Measurements from ENCODE around the gene IPO9. TPM values are rescaled to one million over a fixed set of nuclear protein-coding genes. Genes with fewer than 3 reads are reported as not detected.
A peak's percentile ranks its signal among the peaks of the same experiment; 100 is the strongest.

The IPO9 gene
- total and polyA plus RNA-seq, 7 donors: 8.1 to 20.2 (median 15.5) TPM

DNA sequence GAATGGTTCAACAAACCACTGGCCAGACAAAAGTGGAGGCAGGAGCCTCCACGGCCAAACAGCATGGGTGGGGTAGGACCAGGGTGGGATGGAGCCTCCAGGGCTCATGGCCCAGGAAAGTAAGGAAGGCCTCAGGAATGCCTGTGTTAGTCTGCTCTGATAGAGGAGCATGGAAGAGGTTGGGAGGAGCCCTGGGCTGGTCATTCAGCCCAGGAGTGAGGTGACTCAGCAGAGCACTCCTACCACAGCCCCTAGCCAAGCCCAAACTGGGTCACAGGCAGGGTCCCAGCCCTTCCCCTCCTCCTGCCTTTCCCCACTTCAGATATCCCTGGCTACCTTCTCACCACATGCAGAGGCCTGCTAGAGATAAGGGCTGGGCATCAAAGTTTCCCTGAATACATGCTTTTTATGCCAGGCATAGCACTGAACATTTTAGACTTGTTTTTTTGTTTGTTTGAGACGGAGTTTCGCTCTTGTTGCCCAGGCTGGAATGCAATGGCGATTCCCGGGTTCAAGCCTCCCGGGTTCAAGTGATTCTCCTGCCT, 56.6 kb downstream of the IPO9 start:
- Histone ChIP-seq H3K4me1 (peaks cover 0 to 66% (median 53%) of the 10 kb centered on the region in 4 donors), H3K27me3 (no peaks in the 10 kb centered on the region), H3K36me3 (no peaks in the 10 kb centered on the region), H3K9me3 (no peaks in the 10 kb centered on the region), H3K27ac (peak overlapping the region in 1 of 4 donors; percentile 4), H3K4me3 (no peak overlapping the region)
- intact Hi-C loops (cut with DNase I): no loop called here
- WGBS, 2 donors: 82 to 90% methylated on average over 6 of the region's 6 CpGs
- no peak for TF ChIP-seq CTCF (IDR thresholded peaks at IDR 0.05)
- TF ChIP-seq POLR2AphosphoS5 (IDR thresholded peaks at IDR 0.05): no peak
- TF ChIP-seq EP300 (IDR thresholded peaks at IDR 0.05): no peak
- DNase-seq: no peak

DNA sequence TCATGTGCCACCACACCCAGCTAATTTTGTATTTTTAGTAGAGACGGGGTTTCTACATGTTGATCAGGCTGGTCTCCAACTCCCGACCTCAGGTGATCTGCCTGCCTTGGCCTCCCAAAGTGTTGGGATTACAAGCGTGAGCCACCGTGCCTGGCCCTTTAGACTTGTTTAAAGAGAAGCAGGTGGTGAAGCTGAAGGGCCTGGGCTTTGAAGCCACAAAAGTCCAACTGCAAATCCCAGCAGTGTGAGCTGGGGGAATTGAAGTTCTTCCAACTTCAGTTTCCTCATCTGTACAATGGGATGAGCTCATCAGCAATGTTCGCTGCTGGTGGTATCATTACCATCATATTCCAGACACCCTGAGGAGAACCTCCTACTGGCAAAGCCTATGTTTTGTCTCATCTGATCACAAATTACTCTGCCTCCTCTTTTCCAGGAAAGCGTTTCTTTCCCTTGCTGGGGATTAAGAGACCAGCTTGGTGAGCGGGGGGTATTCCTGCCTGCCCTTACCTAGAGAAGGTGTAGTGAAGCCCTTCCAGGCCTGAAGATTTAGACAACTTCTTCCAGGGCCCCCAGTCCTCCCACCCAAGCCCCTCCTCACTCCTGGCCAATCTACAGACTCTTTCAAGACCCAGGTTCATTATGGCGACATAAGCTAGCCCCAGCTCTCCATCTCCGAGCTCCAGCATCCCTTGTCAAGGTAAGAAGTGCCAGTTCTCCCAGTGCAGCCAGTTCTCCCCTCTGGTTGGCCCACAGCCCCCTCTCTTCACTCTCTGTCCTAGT, 57.3 kb downstream of the IPO9 start:
- DNase-seq: no peak
- Histone ChIP-seq H3K27ac (peak overlapping the region in 1 of 4 donors; percentile 4), H3K9me3 (no peaks in the 10 kb centered on the region), H3K4me3 (no peak overlapping the region), H3K36me3 (no peaks in the 10 kb centered on the region), H3K4me1 (peaks cover 0 to 68% (median 55%) of the 10 kb centered on the region in 4 donors), H3K27me3 (no peaks in the 10 kb centered on the region)
- intact Hi-C loops (cut with DNase I): no loop called here
- TF ChIP-seq POLR2AphosphoS5 (IDR thresholded peaks at IDR 0.05): peak in 1 of 4 donors; percentile 17
- TF ChIP-seq CTCF (IDR thresholded peaks at IDR 0.05): no peak
- WGBS, 2 donors: 83 to 90% methylated on average over 9 of the region's 9 CpGs

DNA sequence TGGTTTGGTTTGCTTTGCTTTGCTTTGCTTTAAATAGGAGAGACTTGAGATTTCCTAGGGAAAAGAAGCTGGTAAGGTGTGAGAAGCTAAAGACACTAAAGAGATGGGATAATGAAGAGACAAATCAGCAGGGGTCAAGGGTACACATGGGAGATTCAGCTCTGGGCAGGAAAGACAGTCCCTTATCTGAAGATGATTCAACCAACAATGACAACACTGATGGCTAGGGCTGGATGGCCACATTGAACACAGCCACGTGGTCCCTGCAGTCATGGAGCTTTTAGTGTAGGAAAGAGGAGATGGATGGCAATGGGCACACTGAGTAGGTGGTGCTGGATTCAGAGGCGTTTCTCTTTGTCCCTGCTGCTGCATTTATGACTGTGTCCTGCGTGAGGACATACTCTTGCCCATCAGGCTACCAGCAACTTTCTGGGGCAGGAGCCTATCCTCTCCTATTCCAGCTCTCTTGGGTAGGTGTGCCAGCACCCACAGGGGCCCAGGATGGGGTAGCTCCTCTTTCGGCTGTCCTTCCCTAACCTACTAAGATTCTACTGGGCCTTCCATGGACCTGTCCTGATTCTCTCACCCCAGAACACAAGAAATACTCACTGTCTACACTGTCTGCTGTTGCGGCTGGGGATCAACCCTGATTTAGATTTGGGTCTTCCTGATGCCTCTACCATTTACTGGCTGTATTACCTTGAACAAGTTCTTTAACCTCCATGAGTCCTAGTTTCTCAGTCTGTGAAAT, 58.3 kb downstream of the IPO9 start:
- WGBS, 2 donors: 68 to 83% methylated on average over 5 of the region's 5 CpGs
- Histone ChIP-seq H3K27ac (peak overlapping the region in 2 of 4 donors; percentile 79 to 93), H3K4me3 (no peak overlapping the region), H3K4me1 (peaks cover 0 to 72% (median 58%) of the 10 kb centered on the region in 4 donors), H3K27me3 (no peaks in the 10 kb centered on the region), H3K9me3 (no peaks in the 10 kb centered on the region), H3K36me3 (no peaks in the 10 kb centered on the region)
- TF ChIP-seq EP300 (IDR thresholded peaks at IDR 0.05) (no peak), POLR2AphosphoS5 (IDR thresholded peaks at IDR 0.05) (peak in 1 of 4 donors; percentile 5)
- no peak for DNase-seq
- intact Hi-C loops (cut with DNase I): no loop called here

- TF ChIP-seq POLR2AphosphoS5 (IDR thresholded peaks at IDR 0.05): peak; percentile 48 to 93 (median 82)
- TF ChIP-seq CTCF (IDR thresholded peaks at IDR 0.05): no peak
- TF ChIP-seq POLR2A (IDR thresholded peaks at IDR 0.05): peak in 1 of 2 donors; percentile 39
- no peak for TF ChIP-seq EP300 (IDR thresholded peaks at IDR 0.05)
- Histone ChIP-seq H3K27me3 (no peaks in the 10 kb centered on the region), H3K4me1 (peaks cover 0 to 75% (median 57%) of the 10 kb centered on the region in 4 donors), H3K4me3 (peak within 1 kb of the TSS; percentile 55 to 77 (median 64)), H3K9me3 (no peaks in the 10 kb centered on the region), H3K36me3 (no peaks in the 10 kb centered on the region), H3K27ac (peak within 1 kb of the TSS; percentile 79 to 97 (median 90))
- WGBS, 2 donors: 8% methylated on average over 49 of the region's 49 CpGs
- intact Hi-C loops (cut with DNase I): no loop called here
- peak; percentile 93 for DNase-seq
Observed at GRCh38 chr1:201888282-201889089, 59.5 kb downstream of the IPO9 start, which contains the start of gene SHISA4. SHISA4 (plus strand) TSS chr1:201888898; CDS start chr1:201888995, 97 bp downstream.

Data from sigmoid colon (tissue), 7 donors.